ENCODE data around the gene LRCH3.
"Not testable (repeated sequence)": the region's sequence is repeated elsewhere in the genome, so short reads cannot be mapped to it uniquely, and the experiment has no call there.

LRCH3 gene

DNA sequence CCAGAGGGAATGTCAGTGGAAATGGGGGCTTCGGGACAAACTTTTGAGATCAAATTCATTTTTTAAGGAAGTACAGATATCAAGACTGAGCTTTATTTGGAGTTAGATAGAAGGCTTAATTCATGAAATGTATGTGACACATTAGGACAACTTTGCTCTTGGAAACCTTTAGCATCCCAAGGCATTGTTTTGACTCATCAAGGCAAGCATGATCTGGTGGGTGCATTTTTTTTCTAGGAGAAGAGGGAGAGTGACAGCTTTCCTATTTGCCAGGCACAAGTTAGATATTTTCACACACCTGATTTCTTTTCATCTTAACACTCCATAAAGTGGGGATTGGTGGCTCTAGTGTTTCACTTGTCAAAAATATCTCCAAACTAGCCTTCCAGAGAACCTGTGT, 97.5 kb downstream of the LRCH3 start:
- no peak for DNase-seq

DNA sequence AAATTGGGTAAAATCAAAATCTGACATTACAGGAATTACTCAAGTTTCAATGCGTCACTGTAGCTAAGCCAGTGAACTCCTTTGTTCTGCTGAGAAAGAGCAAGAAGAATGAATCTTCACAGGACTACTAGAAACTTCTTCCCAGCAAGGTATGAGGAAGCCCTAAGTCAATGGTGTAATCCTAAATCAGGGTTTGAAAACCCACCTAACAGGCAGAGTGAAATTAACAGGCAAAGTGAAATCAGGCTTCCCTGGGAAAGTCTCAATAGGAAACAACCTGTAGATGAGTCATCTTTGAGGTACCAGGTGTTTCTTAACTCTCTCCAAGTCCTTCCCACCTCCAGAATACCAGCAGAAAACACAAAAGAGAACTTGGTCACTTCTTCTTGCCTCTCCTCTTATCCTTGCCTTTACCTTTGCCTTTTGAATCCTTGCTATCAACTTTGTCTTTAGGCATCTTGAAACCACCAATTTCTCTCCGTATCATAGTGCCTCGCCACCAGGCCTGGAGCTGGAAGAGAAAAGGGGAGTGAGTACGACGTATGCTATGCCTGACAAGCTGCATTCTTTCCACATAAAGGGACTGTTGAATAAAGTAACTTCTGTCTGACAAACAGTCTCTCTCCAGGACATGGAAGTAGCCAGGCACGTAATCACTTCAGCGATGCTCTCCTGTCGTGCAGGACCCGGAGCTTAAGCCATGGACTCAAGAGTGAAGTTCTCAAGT, 98.3 kb downstream of the LRCH3 start:
- DNase-seq: no peak

DNA sequence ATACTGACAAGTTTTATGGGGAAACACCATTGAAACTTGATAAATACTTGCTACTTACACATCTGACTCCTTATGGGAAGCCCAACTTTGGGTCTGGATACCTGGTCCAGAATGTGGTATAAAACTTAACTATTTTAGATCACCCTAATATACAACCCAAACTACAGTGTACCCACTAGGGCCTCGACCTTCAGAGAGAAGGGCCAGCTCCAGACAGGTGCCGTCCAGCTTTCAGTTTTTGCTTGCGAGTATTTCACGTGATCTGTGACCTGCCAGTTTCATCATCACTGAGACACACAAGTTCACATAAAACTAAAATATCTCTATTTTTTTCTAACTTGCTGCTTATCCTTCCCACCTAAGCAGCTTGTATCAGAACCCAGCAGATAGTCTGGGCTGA, 99.6 kb downstream of the LRCH3 start:
- DNase-seq: no peak

DNA sequence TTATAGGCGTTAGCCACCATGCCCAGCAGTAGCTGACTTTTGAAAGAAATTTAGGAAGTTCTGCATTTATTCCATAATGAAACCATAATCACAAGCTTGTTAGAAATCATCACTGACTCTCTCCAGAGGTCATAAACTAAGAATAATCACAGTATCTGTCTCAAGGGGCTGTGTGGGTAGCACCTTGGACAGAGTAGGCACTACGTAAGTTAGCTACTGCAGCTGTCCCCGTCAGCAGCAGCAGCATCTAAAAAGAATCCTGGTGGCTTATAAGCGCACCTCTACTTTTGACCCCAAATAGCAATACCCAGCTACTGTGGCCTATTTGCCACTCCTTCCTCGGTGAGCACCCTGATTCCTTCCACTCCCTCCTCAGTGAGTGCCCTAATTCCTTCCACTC, 101.1 kb downstream of the LRCH3 start:
- DNase-seq: no peak

DNA sequence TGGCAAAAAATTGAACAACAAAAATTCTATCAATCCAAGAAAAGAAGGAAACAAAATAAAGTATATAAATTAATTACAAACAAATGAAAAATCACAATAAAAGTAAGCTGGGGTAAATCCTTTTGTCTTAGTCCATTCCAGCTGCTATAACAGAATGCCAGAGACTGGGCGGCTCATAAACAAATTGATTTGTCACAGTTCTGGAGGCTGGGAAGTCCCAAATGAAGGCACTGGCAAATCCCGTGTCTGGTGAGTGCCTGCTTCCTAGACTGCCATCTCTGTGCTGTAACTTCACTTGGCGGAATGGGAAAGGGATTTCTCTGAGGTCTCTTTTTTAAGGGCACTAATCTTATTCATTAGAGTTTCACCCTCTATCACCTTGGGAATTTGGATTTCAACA, 105.4 kb downstream of the LRCH3 start:
- DNase-seq: no peak

DNA sequence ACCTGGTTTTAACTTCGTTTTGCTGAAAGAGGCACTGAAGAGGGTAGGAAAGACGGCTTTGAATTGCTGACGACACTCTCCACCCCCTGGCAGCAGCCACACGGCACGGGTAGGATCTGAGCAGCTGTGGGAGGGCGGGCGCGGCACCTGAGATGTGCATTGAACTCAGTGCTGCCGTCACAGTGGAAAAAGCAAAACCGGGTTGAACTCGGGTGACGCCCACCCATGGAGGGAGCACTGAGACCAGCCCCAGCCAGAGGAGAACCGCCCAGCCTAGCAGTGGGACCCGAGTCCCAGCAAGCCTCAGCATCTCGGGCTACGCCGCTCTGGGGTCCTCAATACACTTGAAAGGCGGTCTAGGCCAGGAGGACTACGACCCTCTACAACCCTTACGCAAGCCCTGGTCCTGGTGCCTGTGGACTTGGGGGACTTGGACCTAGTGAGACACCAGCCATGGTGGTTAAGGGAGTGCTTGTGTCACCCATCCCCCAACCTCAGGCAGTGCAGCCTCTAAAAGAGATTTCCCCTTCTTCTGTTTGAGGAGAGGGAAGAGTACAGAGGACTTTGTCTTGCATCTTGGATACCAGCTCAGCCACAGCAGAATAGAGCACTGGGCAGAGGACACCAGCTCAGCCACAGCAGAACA, 108.9 kb downstream of the LRCH3 start:
- no peak for DNase-seq

DNA sequence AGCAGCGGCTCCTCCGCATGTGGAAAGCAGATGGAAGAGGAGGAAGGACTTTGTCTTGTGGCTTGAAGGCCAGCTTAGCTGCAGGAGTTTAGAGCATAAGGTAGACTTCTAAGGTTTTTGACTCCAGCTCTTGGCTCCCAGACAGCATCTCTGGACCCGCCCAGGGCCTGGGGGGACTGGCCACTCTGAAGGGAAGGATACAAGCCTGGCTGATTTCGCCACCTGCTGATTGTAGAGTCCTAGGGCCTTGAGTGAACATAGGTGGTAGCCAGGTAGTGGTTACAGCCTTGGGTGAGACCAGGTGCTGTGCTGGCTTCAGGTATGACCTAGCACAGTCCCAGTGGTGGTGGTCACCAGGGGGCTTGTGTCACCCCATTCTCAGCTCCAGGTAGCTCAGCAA, 110.6 kb downstream of the LRCH3 start:
- DNase-seq: no peak

DNA sequence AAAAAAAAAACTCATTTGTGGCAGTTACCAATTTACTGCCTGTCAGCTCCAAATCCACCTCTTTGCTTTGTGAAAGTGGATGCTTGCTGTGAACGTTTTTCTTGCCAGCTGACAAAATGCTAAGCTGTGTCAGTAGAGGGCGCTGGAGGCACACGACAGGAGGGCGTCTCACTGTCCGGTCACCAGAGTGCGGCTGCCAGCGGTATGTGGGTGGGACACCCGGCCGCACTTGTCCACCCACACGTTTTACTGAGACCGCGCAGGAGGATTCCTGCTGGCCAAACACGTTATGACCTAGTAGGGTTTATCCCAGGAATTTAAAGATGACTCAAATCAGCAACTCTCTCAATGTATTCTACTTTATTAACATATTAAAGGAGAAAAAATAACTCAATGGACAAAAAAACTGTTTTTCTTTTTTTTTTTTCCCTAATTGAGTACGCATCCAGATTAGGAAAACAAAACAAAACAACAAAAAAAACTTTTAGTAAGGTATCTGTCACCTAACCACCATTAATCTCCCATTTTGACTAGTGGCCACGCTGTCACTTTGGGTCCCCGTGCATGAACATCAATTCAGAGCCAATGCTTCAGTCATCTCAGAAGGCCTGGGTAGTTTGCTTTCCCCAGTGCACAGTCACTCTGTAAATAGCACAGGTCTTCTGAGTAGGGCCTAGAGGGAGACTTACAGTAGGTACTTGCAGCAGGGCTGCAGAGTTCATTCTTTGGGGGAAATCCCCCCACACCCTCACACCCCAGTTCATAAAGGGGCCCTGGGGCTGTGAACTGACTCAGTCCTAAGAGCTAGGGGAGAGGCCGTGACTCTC, 115.2 kb downstream of the LRCH3 start:
- DNase-seq: peak; percentile 88

DNA sequence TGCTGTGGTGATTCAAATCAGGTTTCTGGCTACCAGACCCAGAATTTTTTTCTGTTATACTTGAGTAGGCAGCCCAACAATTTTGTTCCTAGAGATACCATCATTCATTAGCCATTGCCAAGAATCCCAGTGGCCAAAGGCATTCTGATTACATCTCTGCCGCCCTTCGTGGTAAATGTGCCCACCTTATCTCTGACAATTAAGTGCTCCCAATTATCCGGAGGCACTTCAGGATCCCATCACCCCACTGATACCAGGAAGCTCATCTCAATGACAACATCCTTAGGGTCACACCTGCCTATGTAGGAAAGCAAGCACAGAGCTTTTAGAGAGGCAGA, 115.8 kb downstream of the LRCH3 start:
- DNase-seq: peak; percentile 6

DNA sequence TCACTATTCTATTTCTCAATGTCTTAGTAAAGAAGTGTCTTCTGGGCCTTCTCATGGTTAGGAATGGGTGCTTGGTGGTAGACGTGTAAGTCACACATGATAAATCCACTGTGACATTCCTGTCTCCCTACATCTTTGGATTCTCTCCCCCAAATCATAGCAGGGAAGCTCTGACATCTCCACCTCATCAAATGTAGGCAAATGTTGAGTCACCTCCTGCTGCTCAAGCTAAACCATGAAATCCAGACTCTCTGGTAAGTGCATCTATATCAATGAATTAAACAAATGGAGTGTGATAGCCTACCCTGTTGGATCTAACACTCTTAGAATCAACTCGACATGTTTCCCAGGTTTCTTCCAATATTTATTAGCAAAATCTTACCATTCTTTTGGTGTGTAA, 116.1 kb downstream of the LRCH3 start:
- no peak for DNase-seq

DNA sequence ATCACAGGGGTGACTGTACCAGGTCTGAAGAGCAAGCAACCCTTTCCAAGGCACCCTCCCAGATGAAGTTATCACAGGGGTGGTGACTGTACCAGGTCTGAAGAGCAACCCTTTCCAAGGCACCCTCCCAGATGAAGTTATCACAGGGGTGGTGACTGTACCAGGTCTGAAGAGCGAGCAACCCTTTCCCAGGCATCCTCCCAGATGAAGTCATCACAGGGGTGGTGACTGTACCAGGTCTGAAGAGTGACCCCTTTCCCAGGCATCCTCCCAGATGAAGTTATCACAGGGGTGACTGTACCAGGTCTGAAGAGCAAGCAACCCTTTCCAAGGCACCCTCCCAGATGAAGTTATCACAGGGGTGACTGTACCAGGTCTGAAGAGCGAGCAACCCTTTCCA, 117.5 kb downstream of the LRCH3 start:
- DNase-seq: not testable (repeated sequence)

DNA sequence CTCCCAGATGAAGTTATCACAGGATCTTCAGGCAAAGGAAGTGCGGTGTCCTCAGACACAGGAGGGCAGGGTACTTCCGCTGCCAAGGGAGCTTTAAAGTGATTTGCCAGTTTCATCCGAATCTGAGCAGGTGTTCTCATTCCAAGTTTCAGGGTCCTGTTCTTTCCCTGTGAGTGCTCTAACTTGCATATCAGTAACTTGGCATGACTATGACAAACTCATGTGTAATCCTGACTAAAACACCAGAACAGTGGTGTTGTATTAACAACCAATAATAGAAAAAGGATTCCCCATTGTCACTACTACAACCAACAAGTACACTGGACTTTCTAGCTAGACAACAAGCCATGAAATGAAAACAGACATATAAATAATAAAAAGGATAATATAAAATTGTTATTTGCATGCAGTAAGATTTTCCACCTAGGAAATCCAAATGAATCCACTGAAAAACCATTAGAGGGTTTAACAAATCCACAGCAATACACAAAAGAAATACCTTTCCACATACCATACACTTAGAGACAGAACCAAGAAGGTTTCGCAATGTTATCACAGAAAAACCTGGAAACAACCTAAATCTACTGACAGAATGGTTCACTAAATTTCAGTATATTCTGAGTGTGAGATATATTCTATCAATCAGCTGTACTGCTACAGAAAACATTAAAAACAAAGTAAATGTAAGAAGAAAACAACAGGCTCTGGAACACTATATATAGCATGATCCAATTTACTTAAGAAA, 118.1 kb downstream of the LRCH3 start:
- no peak for DNase-seq

DNA sequence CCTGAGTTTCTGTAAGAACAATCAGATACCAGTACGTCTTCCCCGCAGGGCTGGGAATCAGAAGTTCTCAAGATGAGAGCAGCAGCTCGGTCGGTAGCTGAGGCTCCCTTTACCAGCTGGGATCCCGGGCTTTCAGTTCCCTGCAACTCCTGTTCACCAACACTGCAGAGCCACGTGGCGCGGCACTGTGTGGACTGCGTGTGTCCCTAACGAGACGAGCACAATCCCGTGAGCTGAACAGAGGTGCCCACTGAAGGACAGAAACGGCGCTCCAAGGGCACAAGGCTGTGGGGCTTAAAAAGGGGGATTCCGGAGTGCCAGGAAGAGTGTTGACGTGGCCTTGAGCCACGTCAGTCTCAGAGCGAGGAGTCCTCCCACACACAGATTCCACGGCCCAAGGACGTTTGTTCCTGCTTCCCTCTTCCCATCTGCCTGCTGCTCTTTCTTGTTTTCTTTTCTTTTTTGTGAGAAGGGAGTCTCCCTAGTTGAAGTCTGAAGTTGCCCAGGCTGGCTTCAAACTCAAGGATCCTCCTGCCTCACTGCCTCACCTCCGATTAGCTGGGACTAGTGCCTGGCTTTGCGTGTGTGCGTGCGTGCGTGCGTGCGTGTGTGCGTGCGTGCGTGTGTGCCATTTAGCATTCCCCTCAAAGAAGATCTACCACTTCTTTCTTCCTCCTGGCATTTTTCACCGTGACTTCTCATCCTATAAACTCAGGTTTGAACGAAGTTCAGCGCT, 121.9 kb downstream of the LRCH3 start:
- DNase-seq: no peak

DNA sequence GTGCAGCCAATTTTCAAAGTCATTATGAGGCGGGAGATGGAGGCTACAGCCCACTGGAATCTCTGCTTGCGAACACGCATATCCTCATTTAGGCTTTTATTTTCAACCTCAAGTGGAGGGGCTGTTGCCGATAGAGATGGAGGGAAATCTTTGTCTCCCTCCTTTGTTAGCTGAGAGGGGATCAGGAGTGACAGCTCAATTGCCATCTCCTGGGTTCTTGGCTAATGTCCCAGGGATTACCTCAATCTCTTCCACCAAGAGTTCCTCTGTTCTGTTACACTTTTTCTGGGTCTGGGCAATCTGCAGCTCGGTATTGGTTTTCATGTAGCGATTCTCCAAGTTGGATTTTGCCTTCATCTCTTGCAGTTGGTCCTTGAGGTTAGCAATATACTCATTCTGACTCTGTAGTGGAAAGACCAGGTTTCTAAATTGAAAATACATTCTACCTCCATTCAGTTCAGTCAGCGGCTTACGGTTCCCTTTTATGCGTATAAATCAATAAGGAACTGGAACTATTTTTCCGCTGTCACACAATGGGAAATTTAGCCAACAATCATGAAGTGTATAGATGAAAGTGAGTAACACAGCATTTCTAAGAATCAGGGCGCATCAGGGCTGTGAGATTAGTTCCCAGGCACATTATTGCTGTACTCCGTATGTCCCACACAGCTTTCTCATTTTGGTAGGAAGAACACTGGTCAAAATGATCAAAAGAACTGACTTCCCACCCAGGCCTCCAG, 122.8 kb downstream of the LRCH3 start:
- DNase-seq: no peak

DNA sequence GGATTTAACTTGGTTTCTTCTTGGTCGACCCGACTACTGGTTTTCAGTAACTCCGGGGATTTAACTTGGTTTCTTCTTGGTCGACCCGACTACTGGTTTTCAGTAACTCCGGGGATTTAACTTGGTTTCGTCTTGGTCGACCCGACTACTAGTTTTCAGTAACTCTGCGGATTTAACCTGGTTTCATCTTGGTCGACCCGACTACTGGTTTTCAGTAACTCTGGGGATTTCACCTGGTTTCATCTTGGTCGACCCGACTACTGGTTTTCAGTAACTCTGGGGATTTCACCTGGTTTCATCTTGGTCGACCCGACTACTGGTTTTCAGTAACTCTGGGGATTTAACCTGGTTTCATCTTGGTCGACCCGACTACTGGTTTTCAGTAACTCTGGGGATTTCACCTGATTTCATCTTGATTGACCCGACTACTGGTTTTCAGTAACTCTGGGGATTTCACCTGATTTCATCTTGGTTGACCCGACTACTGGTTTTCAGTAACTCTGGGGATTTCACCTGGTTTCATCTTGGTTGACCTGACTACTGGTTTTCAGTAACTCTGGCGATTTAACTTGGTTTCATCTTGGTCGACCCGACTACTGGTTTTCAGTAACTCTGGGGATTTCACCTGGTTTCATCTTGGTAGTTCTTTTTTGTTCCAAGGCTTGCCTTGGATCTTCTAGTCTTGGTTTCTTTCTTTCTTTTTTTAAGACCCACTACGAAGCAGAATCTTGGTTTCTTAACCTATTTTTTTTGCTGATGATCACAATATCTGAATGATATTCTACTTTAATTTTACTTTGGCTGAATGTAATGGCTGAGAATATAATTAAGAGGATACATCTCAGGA, 130.6 kb downstream of the LRCH3 start:
- DNase-seq: not testable (repeated sequence)

DNA sequence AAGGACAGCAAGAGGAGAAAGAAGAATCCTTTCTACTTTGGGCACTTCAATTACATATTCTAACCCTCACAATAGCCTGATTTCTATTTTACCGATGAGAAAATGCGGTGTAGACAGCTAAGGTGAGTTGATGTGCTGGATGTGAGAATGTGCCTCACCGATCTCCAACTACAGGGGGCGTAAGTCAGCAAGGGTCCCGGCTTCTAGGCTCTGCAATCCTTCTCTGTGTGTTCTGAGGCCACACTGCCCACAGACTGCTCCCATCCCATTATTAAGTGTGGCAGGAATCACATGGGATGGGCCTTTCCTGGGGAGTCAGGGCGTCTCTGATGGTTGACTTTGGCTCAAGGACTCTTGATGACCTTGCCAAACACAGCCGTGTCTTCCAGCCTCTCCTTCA, 135.4 kb downstream of the LRCH3 start:
- DNase-seq: peak; percentile 18

DNA sequence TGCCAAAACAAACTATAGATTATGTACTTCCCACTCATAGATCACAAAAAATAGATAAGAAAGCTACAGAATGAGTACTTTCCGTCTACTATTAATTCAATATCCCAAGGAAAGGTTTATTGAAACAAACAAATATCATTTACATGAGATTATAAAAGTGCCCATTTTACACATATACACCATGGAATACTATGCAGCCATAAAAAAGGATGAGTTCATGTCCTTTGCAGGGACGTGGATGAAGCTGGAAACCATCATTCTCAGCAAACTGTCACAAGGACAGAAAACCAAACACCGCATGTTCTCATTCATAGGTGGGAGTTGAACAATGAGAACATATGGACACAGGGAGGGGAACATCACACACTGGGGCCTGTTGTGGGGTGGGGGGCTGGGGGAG, 136.5 kb downstream of the LRCH3 start:
- not testable (repeated sequence) for DNase-seq

DNA sequence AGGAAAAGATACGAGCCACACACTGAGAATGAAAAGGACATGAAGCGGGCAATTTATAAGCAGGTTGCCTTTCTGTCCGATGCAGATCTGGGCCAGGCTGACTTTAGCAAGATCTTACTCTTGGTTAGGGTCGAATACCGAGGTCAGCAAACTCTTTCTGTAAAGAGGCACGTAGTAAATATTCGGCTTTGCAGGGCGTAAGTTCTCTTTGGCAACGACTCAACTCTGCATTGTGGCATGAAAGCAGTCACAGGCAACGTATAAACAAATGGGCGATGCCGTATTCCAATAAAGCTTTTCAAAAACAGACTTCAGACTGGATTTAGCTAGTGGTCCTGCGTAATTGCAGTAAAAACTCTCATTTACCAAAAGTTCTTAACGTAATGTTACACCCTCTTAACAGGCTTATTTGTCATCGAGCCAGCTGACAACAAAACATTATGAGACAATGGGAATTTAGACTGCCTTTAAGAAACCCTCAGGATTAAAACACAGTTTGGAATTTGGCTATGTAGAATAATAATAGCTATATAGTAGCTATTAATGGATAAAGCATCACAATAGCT, 145.8 kb downstream of the LRCH3 start:
- DNase-seq: no peak
